Peyer's patch (tissue), 4 donors: Measurements from ENCODE around the gene ZNF609. TPM values are rescaled to one million over a fixed set of nuclear protein-coding genes. Genes with fewer than 3 reads are reported as not detected.

Source experiments
- DNase-seq, 3 donors: peaks; one replicate each; pipeline ENCODE4 v3.0.0-alpha.2; 2017 to 2019
- H3K27ac ChIP-seq, 4 donors: fragments of 200-600 bp; sonication (generic); one replicate each; pipeline ENCODE4 v1.5.1; 2016 to 2019
- H3K27me3 ChIP-seq, 2 donors: fragments of 200-600 bp; sonication (generic); one replicate each; pipeline ENCODE4 v1.5.1; 2019
- H3K36me3 ChIP-seq, 3 donors: fragments of 200-600 bp; sonication (generic); one replicate each; pipeline ENCODE4 v1.5.1; 2016 to 2019
- H3K4me1 ChIP-seq, 4 donors: fragments of 200-600 bp; sonication (generic); one replicate each; pipeline ENCODE4 v1.5.1; 2016 to 2019
- H3K4me3 ChIP-seq, 4 donors: fragments of 200-600 bp; sonication (generic); 1 replicate in 3 of 4; 2 replicates in 1 of 4; pipeline ENCODE4 v1.5.1; 2016 to 2019; ENCODE audit warnings: mild to moderate bottlenecking in 1 of 4
- H3K9me3 ChIP-seq, 4 donors: fragments of 200-600 bp; sonication (generic); one replicate each; pipeline ENCODE4 v1.5.1; 2016 to 2019; ENCODE audit warnings: mild to moderate bottlenecking in 1 of 4
- CTCF ChIP-seq, 6 experiments: fragments of 450-650 bp in 4 of 6; fragments of 200-600 bp in 2 of 6; sonication (generic) in 1 of 6; IDR thresholded peaks; one replicate each; pipeline ENCODE4 v1.5.1; 2017 to 2019; ENCODE audit warnings: antibody characterized with exemption in 6 of 6, mild to moderate bottlenecking in 3 of 6, moderate library complexity in 1 of 6
- POLR2A ChIP-seq, 2 donors: fragments of 450-650 bp; IDR thresholded peaks; one replicate each; pipeline ENCODE4 v1.5.1; 2017; ENCODE audit warnings: antibody characterized with exemption in 2 of 2, mild to moderate bottlenecking in 2 of 2, moderate library complexity in 2 of 2
- total RNA-seq, 4 donors: library from RNA; depleted of rRNA; stranded (reverse); fragments of >200 nt; gene quantifications; one replicate each; pipeline ENCODE4 v1.1.0, GENCODE V29; 2016

Gene ZNF609
- total RNA-seq, 4 donors from 2014 or later: 22.1 to 57.8 (median 36.0) TPM

- Histone ChIP-seq H3K27me3 (no peaks in the 10 kb centered on the region), H3K9me3 (no peaks in the 10 kb centered on the region), H3K36me3 (peaks cover 0 to 10% (median 0%) of the 10 kb centered on the region in 3 donors), H3K4me1 (peaks cover 0 to 69% (median 12%) of the 10 kb centered on the region in 4 donors), H3K4me3 (no peak overlapping the region), H3K27ac (peak overlapping the region in 1 of 4 donors; percentile 9)
- DNase-seq: no peak
- no peak for TF ChIP-seq CTCF (IDR thresholded peaks at IDR 0.05)
- TF ChIP-seq POLR2A (IDR thresholded peaks at IDR 0.05): no peak
Observed at GRCh38 chr15:64696481-64696880, 236.1 kb downstream of the ZNF609 start.

GRCh38 chr15:64697911-64698369, 237.6 kb downstream of the ZNF609 start:
- peaks cover 0 to 68% (median 17%) of the 10 kb centered on the region in 4 donors for H3K4me1 ChIP-seq
- H3K27ac ChIP-seq: peak overlapping the region in 2 of 4 donors; percentile 16 to 23

GRCh38 chr15:64698823-64699222, 238.4 kb downstream of the ZNF609 start:
- Histone ChIP-seq H3K4me1 (peaks cover 0 to 62% (median 17%) of the 10 kb centered on the region in 4 donors), H3K4me3 (no peak overlapping the region), H3K36me3 (peaks cover 0 to 6% (median 0%) of the 10 kb centered on the region in 3 donors), H3K27ac (peak overlapping the region in 3 of 4 donors; percentile 10 to 70 (median 44)), H3K9me3 (no peaks in the 10 kb centered on the region), H3K27me3 (no peaks in the 10 kb centered on the region)
- TF ChIP-seq CTCF (IDR thresholded peaks at IDR 0.05) (no peak), POLR2A (IDR thresholded peaks at IDR 0.05) (no peak)
- DNase-seq: no peak

More at GRCh38 chr15:64697911-64698369, 237.6 kb downstream of the ZNF609 start:
- H3K9me3 ChIP-seq: no peaks in the 10 kb centered on the region
- peaks cover 0 to 9% (median 0%) of the 10 kb centered on the region in 3 donors for H3K36me3 ChIP-seq
- DNase-seq: no peak
- H3K27me3 ChIP-seq: no peaks in the 10 kb centered on the region
- no peak overlapping the region for H3K4me3 ChIP-seq
- no peak for TF ChIP-seq CTCF (IDR thresholded peaks at IDR 0.05)
- no peak for TF ChIP-seq POLR2A (IDR thresholded peaks at IDR 0.05)

GRCh38 chr15:64699751-64700388, 239.5 kb downstream of the ZNF609 start:
- H3K4me1 ChIP-seq: peaks cover 0 to 59% (median 17%) of the 10 kb centered on the region in 4 donors
- peak overlapping the region in 1 of 4 donors; percentile 6 for H3K4me3 ChIP-seq
- DNase-seq: no peak

GRCh38 chr15:64701051-64701450, 240.7 kb downstream of the ZNF609 start:
- Histone ChIP-seq H3K4me1 (peaks cover 0 to 58% (median 14%) of the 10 kb centered on the region in 4 donors), H3K4me3 (peak overlapping the region in 1 of 4 donors; percentile 84)

More at GRCh38 chr15:64699751-64700388, 239.5 kb downstream of the ZNF609 start:
- H3K27ac ChIP-seq: peak overlapping the region; percentile 34 to 70 (median 43)
- H3K9me3 ChIP-seq: no peaks in the 10 kb centered on the region
- no peaks in the 10 kb centered on the region for H3K27me3 ChIP-seq
- H3K36me3 ChIP-seq: no peaks in the 10 kb centered on the region
- no peak for TF ChIP-seq CTCF (IDR thresholded peaks at IDR 0.05)
- no peak for TF ChIP-seq POLR2A (IDR thresholded peaks at IDR 0.05)

More at GRCh38 chr15:64701051-64701450, 240.7 kb downstream of the ZNF609 start:
- Histone ChIP-seq H3K27ac (peak overlapping the region in 2 of 4 donors; percentile 17 to 70), H3K27me3 (no peaks in the 10 kb centered on the region), H3K36me3 (no peaks in the 10 kb centered on the region), H3K9me3 (no peaks in the 10 kb centered on the region)
- DNase-seq: no peak
- TF ChIP-seq CTCF (IDR thresholded peaks at IDR 0.05) (no peak), POLR2A (IDR thresholded peaks at IDR 0.05) (no peak)
